WERI-Rb-1 (cell line): Measurements from ENCODE around the gene NIT2.

Experiments used
- DNase-seq: peaks from one replicate; pipeline ENCODE4 v3.0.0-alpha.2; 2020
- H3K27ac ChIP-seq: fragments of 250-450 bp; sonication (Bioruptor Pico); 2 replicates; pipeline ENCODE4 v1.5.1; 2020; ENCODE audit warnings: mild to moderate bottlenecking, moderate library complexity
- H3K27me3 ChIP-seq: fragments of 250-450 bp; sonication (Bioruptor Pico); 2 replicates; pipeline ENCODE4 v1.5.1; 2021; ENCODE audit warnings: mild to moderate bottlenecking, low read depth, moderate library complexity; ENCODE audit not compliant: insufficient read depth, severe bottlenecking
- H3K36me3 ChIP-seq: fragments of 250-450 bp; sonication (Bioruptor Pico); 2 replicates; pipeline ENCODE4 v1.5.1; 2020; ENCODE audit warnings: mild to moderate bottlenecking, moderate library complexity
- H3K4me3 ChIP-seq: 2 replicates; pipeline ENCODE4 v1.5.1; 2011; ENCODE audit warnings: low read depth, mild to moderate bottlenecking, control low read depth, low read length
- H3K9me3 ChIP-seq: fragments of 250-450 bp; sonication (Bioruptor Pico); 2 replicates; pipeline ENCODE4 v1.5.1; 2021; ENCODE audit warnings: mild to moderate bottlenecking, moderate library complexity; ENCODE audit not compliant: severe bottlenecking
- CTCF ChIP-seq: IDR thresholded peaks from 2 replicates; pipeline ENCODE4 v1.5.1; 2011; ENCODE audit warnings: low read depth, mild to moderate bottlenecking, control low read depth, inconsistent platforms, low read length

The NIT2 gene

DNA sequence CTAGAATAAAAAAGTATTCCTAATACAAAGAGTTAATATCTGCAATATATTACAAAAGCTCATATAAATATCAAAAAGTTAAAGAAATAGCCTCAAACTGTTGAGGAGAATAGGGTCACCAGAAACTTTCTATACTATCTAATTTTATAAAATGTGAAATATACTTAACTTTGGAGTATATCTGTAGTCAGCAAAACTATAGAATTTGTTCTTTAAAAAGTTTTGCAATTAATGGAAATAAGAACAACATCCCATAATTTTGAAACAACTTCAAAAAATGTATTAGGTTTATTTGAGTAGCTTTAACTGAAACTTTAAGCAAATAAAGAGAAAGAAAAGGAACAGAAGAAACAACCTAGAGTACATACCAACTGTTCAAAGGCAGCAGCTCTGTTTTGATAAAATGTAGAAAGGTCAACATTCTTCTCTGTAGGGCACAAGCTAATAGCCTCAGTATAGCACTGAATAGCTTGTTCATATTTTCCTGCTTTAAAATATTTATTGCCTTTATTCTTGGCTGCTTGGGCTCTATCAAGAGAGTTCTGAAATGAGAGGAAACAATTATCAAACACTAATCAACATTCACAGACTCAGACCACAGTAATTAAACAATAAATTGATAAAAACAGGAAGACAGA lies 52.0 kb downstream of the NIT2 start:
- Histone ChIP-seq H3K4me3 (no peak overlapping the region), H3K9me3 (peaks cover 2% of the 10 kb centered on the region), H3K27me3 (no peaks in the 10 kb centered on the region), H3K27ac (no peak overlapping the region), H3K36me3 (peaks cover 54% of the 10 kb centered on the region)
- no peak for DNase-seq
- no peak for TF ChIP-seq CTCF

DNA sequence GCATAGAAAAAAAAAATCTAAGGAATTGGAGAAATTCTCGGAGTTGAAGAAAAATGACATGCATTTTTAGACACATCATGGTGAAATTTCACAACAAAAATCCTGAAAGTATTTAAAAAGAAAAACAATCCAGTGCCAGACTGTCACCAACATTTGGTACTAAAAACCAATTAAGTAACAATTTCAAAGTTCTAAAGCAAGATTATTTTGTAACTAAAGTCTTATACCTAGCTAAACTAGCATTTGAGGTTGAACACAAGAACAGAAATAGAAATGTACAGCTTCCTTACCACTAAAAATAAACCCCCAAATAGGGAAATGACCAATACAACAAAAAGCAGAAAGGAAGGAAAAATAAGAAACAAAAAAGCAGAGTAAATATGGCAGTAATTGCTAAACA lies 54.5 kb downstream of the NIT2 start:
- H3K36me3 ChIP-seq, result peaks cover 33% of the 10 kb centered on the region
- H3K27me3 ChIP-seq, result no peaks in the 10 kb centered on the region
- TF ChIP-seq CTCF, result no peak
- H3K4me3 ChIP-seq, result no peak overlapping the region
- no peak overlapping the region for H3K27ac ChIP-seq
- DNase-seq, result no peak
- H3K9me3 ChIP-seq, result peaks cover 2% of the 10 kb centered on the region

- TF ChIP-seq CTCF, result no peak
- Histone ChIP-seq H3K27ac (no peak overlapping the region), H3K27me3 (no peaks in the 10 kb centered on the region), H3K9me3 (no peaks in the 10 kb centered on the region), H3K36me3 (peaks cover 9% of the 10 kb centered on the region; the same call in 1 of the 2 replicates), H3K4me3 (no peak overlapping the region)
- no peak for DNase-seq
Measured at GRCh38 chr3:100395679-100396431, 61.3 kb downstream of the NIT2 start.

GRCh38 chr3:100396967-100397366 lies 62.4 kb downstream of the NIT2 start:
- no peak for TF ChIP-seq CTCF
- Histone ChIP-seq H3K27ac (no peak overlapping the region), H3K27me3 (no peaks in the 10 kb centered on the region), H3K4me3 (no peak overlapping the region), H3K9me3 (no peaks in the 10 kb centered on the region), H3K36me3 (peaks cover 9% of the 10 kb centered on the region; the same call in 1 of the 2 replicates)
- no peak for DNase-seq

GRCh38 chr3:100399341-100400071 lies 64.9 kb downstream of the NIT2 start:
- Histone ChIP-seq H3K4me3 (peak overlapping the region; percentile 93), H3K9me3 (no peaks in the 10 kb centered on the region), H3K27me3 (no peaks in the 10 kb centered on the region), H3K36me3 (peaks cover 9% of the 10 kb centered on the region; the same call in 1 of the 2 replicates), H3K27ac (no peak overlapping the region)
- no peak for DNase-seq
- no peak for TF ChIP-seq CTCF
